IMR-90 (cell line): Measurements from ENCODE around the gene TCEA2. TPM values are rescaled to one million over a fixed set of nuclear protein-coding genes. Genes with fewer than 3 reads are reported as not detected.

Source experiments
- ATAC-seq: fragments of 200-7000 bp; cut with Tn5 transposase; 2 replicates; pipeline ENCODE4 v1.9.1; 2020; ENCODE audit warnings: low read depth, mild to moderate bottlenecking, moderate library complexity
- BruUV-seq: library from RNA; stranded (reverse); fragments of 400-500 nt; replicated peaks from 2 replicates; lab custom pipeline; 2021; lab: Mats Ljungman, UMichigan
- CTCF ChIA-PET: fragments of 300-600 bp; formaldehyde crosslinking; extraction: SDS; loops from one replicate; lab custom pipeline; 2021; ENCODE audit warnings: antibody characterized with exemption; lab: Yijun Ruan, JAX
- POLR2A ChIA-PET: fragments of 300-600 bp; sonication (Branson Sonifier 250); formaldehyde crosslinking; loops from one replicate; lab custom pipeline; 2022; ENCODE audit warnings: antibody characterized with exemption; ENCODE audit not compliant: unreplicated experiment; lab: Charles Lee
- DNase-seq: peaks from one replicate; pipeline ENCODE4 v3.0.0; 2013
- H2AFZ ChIP-seq: replicated peaks from 2 replicates; pipeline ENCODE3; 2013; ENCODE audit warnings: low read length, mild to moderate bottlenecking; ENCODE audit not compliant: poor library complexity
- H2AK5ac ChIP-seq: 2 replicates; pipeline ENCODE4 v1.6.1; 2013; ENCODE audit warnings: low read depth, low read length, inconsistent platforms
- H2AK9ac ChIP-seq: replicated peaks from 2 replicates; pipeline ENCODE3; 2013; ENCODE audit warnings: mild to moderate bottlenecking, low read depth, low read length, moderate library complexity; ENCODE audit not compliant: poor library complexity
- H2BK120ac ChIP-seq: 2 replicates; pipeline ENCODE4 v1.6.1; 2013; ENCODE audit warnings: low read depth, low read length, inconsistent platforms
- H2BK15ac ChIP-seq: 3 replicates; pipeline ENCODE4 v1.6.1; 2013; ENCODE audit warnings: low read depth, low read length, inconsistent platforms
- H2BK20ac ChIP-seq: 2 replicates; pipeline ENCODE4 v1.6.1; 2013; ENCODE audit warnings: low read depth, mild to moderate bottlenecking, inconsistent platforms, low read length, moderate library complexity
- H2BK5ac ChIP-seq: 2 replicates; pipeline ENCODE4 v1.6.1; 2013; ENCODE audit warnings: mild to moderate bottlenecking, low read depth, low read length, inconsistent platforms; ENCODE audit not compliant: poor library complexity, severe bottlenecking
- H3K14ac ChIP-seq: replicated peaks from 2 replicates; pipeline ENCODE4 v1.6.1; 2013; ENCODE audit warnings: low read depth, low read length, inconsistent platforms
- H3K18ac ChIP-seq: 2 replicates; pipeline ENCODE4 v1.6.1; 2013; ENCODE audit warnings: low read depth, low read length, control low read depth
- H3K23ac ChIP-seq: 2 replicates; pipeline ENCODE4 v1.6.1; 2013; ENCODE audit warnings: low read depth, low read length, inconsistent platforms
- H3K27ac ChIP-seq: 2 replicates; pipeline ENCODE4 v1.5.1; 2013; ENCODE audit warnings: mild to moderate bottlenecking, control low read depth, low read length; ENCODE audit not compliant: insufficient read depth
- H3K27me3 ChIP-seq: 2 replicates; pipeline ENCODE4 v1.6.1; 2013; ENCODE audit warnings: low read length; ENCODE audit not compliant: control insufficient read depth, insufficient read depth
- H3K36me3 ChIP-seq: 2 replicates; pipeline ENCODE4 v1.6.1; 2013; ENCODE audit warnings: low read length, mixed read lengths; ENCODE audit not compliant: control insufficient read depth, insufficient read depth
- H3K4ac ChIP-seq: 2 replicates; pipeline ENCODE4 v1.6.1; 2013; ENCODE audit warnings: low read depth, low read length, inconsistent platforms
- H3K4me1 ChIP-seq: 2 replicates; pipeline ENCODE4 v1.6.1; 2013; ENCODE audit warnings: low read length, mixed read lengths; ENCODE audit not compliant: control insufficient read depth, insufficient read depth
- H3K4me2 ChIP-seq: 2 replicates; pipeline ENCODE4 v1.6.1; 2013; ENCODE audit warnings: low read depth, mild to moderate bottlenecking, control low read depth, low read length, moderate library complexity
- H3K4me3 ChIP-seq: 2 replicates; pipeline ENCODE4 v1.5.1; 2013; ENCODE audit warnings: low read depth, mild to moderate bottlenecking, control low read depth, low read length, moderate library complexity; ENCODE audit not compliant: insufficient read depth
- H3K56ac ChIP-seq: 2 replicates; pipeline ENCODE4 v1.6.1; 2013; ENCODE audit warnings: low read length, inconsistent platforms; ENCODE audit not compliant: insufficient read depth; ENCODE audit errors: extremely low read depth
- H3K79me1 ChIP-seq, 2 experiments: 2 replicates each; pipeline ENCODE4 v1.6.1; 2013; ENCODE audit warnings: low read length in 2 of 2, inconsistent platforms in 1 of 2, low read depth in 1 of 2
- H3K9ac ChIP-seq: 2 replicates; pipeline ENCODE4 v1.6.1; 2013; ENCODE audit warnings: low read depth, low read length, control low read depth
- H3K9me1 ChIP-seq: 2 replicates; pipeline ENCODE4 v1.6.1; 2013; ENCODE audit warnings: low read length, inconsistent platforms; ENCODE audit not compliant: insufficient read depth
- H3K9me3 ChIP-seq: 2 replicates; pipeline ENCODE4 v1.6.1; 2013; ENCODE audit warnings: low read length; ENCODE audit not compliant: control insufficient read depth, insufficient read depth
- H4K20me1 ChIP-seq: 2 replicates; pipeline ENCODE4 v1.6.1; 2013; ENCODE audit warnings: low read length, inconsistent platforms; ENCODE audit not compliant: insufficient read depth
- H4K5ac ChIP-seq: 2 replicates; pipeline ENCODE4 v1.6.1; 2013; ENCODE audit warnings: mild to moderate bottlenecking, low read depth, low read length, control low read depth
- H4K8ac ChIP-seq, 2 experiments: 2 replicates each; pipeline ENCODE4 v1.6.1; 2013; ENCODE audit warnings: low read depth in 2 of 2, low read length in 2 of 2, control low read depth in 1 of 2, inconsistent platforms in 1 of 2
- H4K91ac ChIP-seq: 2 replicates; pipeline ENCODE4 v1.6.1; 2013; ENCODE audit warnings: low read depth, low read length, inconsistent platforms; ENCODE audit not compliant: insufficient read depth
- POLR2A ChIP-seq: IDR thresholded peaks from 2 replicates; pipeline ENCODE4 v1.6.1; 2012; ENCODE audit warnings: mild to moderate bottlenecking, low read depth, low read length
- WGBS, 2 experiments: methylation state at CpG; one replicate each; pipeline versions ENCODE4 v1.1.5 to v1.1.7; 2013; ENCODE audit warnings: missing lambda C conversion rate in 2 of 2; ENCODE audit not compliant: insufficient read length in 1 of 2; ENCODE audit errors: extremely low coverage in 2 of 2; 5-methylcytosine and 5-hydroxymethylcytosine counted together
- dilution Hi-C: fragments of 300-500 bp; cut with HindIII; formaldehyde crosslinking; loops from one replicate; pipeline ENCODE4 v1.14.3; 2018; ENCODE audit warnings: low sequenced_read_pairs; ENCODE audit not compliant: unreplicated experiment
- in situ Hi-C: fragments of 300-500 bp; cut with MboI; formaldehyde crosslinking; loops from 3 replicates; pipeline ENCODE4 v1.14.3; 2019; ENCODE audit warnings: low sequenced_read_pairs, inconsistent platforms, mixed read lengths
- intact Hi-C: fragments of 100-400 bp; cut with micrococcal nuclease; formaldehyde crosslinking; loops from 2 replicates; pipeline ENCODE4 v1.10.0; 2022
- polyA plus RNA-seq, 3 experiments: library from polyadenylated mRNA; depleted of rRNA; stranded (reverse); fragments of >200 nt; gene quantifications; 2 replicates each; pipeline ENCODE4 v1.2.3, GENCODE V29; 2012; ENCODE audit warnings: low replicate concordance in 1 of 3
- total RNA-seq: library from RNA; depleted of rRNA; stranded (reverse); fragments of >200 nt; gene quantifications from 2 replicates; pipeline ENCODE4 v1.2.3, GENCODE V29; 2012

The TCEA2 gene
- total and polyA plus RNA-seq, 2 of the 4 experiments (the other 2 are of a cell fraction) = 9.3 to 30.0 TPM

GRCh38 chr20:64111841-64112641 lies 49.0 kb downstream of the TCEA2 start:
- H2BK120ac ChIP-seq = no peak overlapping the region
- no peak overlapping the region for H2BK20ac ChIP-seq
- H2AK5ac ChIP-seq = no peak overlapping the region
- H3K4ac ChIP-seq = no peak overlapping the region
- in situ Hi-C loops = no loop called here
- no peak overlapping the region for H3K9ac ChIP-seq
- no peak overlapping the region for H2AK9ac ChIP-seq
- ChIA-PET POLR2A (no interaction called here), CTCF (interaction anchor here (0.6 to 1.1 kb wide), 2 partner anchors 25 to 28 kb away, joined by 3 to 4 read pairs; partner anchors contain the start of gene LKAAEAR1)
- no peaks in the 10 kb centered on the region for H3K9me3 ChIP-seq
- H3K27me3 ChIP-seq = peaks cover 41% of the 10 kb centered on the region
- H3K18ac ChIP-seq = no peak overlapping the region
- H2BK15ac ChIP-seq = no peak overlapping the region
- 55% methylated on average over 2 of the region's 19 CpGs; no CpG with 5 or more reads in 1 of the 2 experiments for WGBS, 2 experiments
- H4K20me1 ChIP-seq = no peaks in the 10 kb centered on the region
- H2BK5ac ChIP-seq = no peak overlapping the region
- TF ChIP-seq POLR2A = no peak
- DNase-seq = no peak
- H4K8ac ChIP-seq = no peak overlapping the region
- no peak overlapping the region for H3K56ac ChIP-seq
- no TSS peak for BruUV-seq
- no peak overlapping the region for H3K14ac ChIP-seq
- H3K4me2 ChIP-seq = no peak overlapping the region
- no peak overlapping the region for H2AFZ ChIP-seq
- no peaks in the 10 kb centered on the region for H3K4me1 ChIP-seq
- no peak for ATAC-seq
- no peaks in the 10 kb centered on the region for H3K79me1 ChIP-seq
- H4K5ac ChIP-seq = no peak overlapping the region
- dilution Hi-C loops = no loop called here
- no peak overlapping the region for H4K91ac ChIP-seq
- no peaks in the 10 kb centered on the region for H3K9me1 ChIP-seq
- no peak overlapping the region for H3K4me3 ChIP-seq
- no peak overlapping the region for H3K27ac ChIP-seq
- intact Hi-C loops = no loop called here
- no peaks in the 10 kb centered on the region for H3K36me3 ChIP-seq
- H3K23ac ChIP-seq = no peak overlapping the region
